GM13976 (cell line): ENCODE results near the gene IGSF3.

Experiments
- DNase-seq: peaks from one replicate; pipeline ENCODE4 v3.0.0; 2012; ENCODE audit warnings: low spot score
- CTCF ChIP-seq: IDR thresholded peaks from 2 replicates; pipeline ENCODE4 v1.5.1; 2012; ENCODE audit warnings: borderline replicate concordance, mild to moderate bottlenecking; ENCODE audit not compliant: insufficient read depth; ENCODE audit errors: extremely low read depth, missing control alignments, control extremely low read depth
- in situ Hi-C: fragments of 300-500 bp; cut with MboI; formaldehyde crosslinking; loops from one replicate; pipeline ENCODE4 v1.12.0; 2022; ENCODE audit warnings: low sequenced_read_pairs, mixed read lengths, inconsistent platforms; ENCODE audit not compliant: unreplicated experiment

IGSF3 gene

GRCh38 chr1:116710420-116711262, 43.1 kb upstream of the IGSF3 start:
- no peak for DNase-seq
- TF ChIP-seq CTCF, result no peak
- in situ Hi-C loops, result no loop called here

GRCh38 chr1:116709666-116710167, 42.2 kb upstream of the IGSF3 start:
- no peak for TF ChIP-seq CTCF
- DNase-seq, result no peak
- in situ Hi-C loops, result no loop called here

GRCh38 chr1:116708255-116708900, 40.8 kb upstream of the IGSF3 start:
- in situ Hi-C loops, result no loop called here
- DNase-seq, result no peak
- TF ChIP-seq CTCF, result no peak

GRCh38 chr1:116706841-116707240, 39.3 kb upstream of the IGSF3 start:
- no peak for DNase-seq
- in situ Hi-C loops, result no loop called here
- no peak for TF ChIP-seq CTCF

GRCh38 chr1:116706123-116706522, 38.6 kb upstream of the IGSF3 start:
- TF ChIP-seq CTCF, result no peak
- no peak for DNase-seq
- in situ Hi-C loops, result no loop called here

- in situ Hi-C loops, result no loop called here
Observed at GRCh38 chr1:116704278-116704677, 36.7 kb upstream of the IGSF3 start.

More at GRCh38 chr1:116704278-116704677, 36.7 kb upstream of the IGSF3 start:
- DNase-seq, result no peak
- no peak for TF ChIP-seq CTCF
